Measurements from ENCODE around the gene GRAMD1B. TPM values are rescaled to one million over a fixed set of nuclear protein-coding genes. Genes with fewer than 3 reads are reported as not detected.
A peak's percentile ranks its signal among the peaks of the same experiment; 100 is the strongest.
"Not testable (repeated sequence)": the region's sequence is repeated elsewhere in the genome, so short reads cannot be mapped to it uniquely, and the experiment has no call there.

Gene GRAMD1B
- total and polyA plus RNA-seq, 2 donors (not counting 1 experiment from before 2014, with no cell fraction given): 0.58 to 11.6 TPM

GRCh38 chr11:123454060-123454651, 24.1 kb downstream of the GRAMD1B start:
- H3K4me3 Mint-ChIP-seq: no peak overlapping the region
- Histone ChIP-seq H2AFZ (ENCODE audit: insufficient read depth, low read depth, low read length, poor library complexity, severe bottlenecking) (peak overlapping the region; percentile 8), H3K79me2 (ENCODE audit: control insufficient read depth, insufficient read depth, low read length) (no peaks in the 10 kb centered on the region), H3K9ac (ENCODE audit: low read length) (no peak overlapping the region), H3K4me1 (ENCODE audit: control insufficient read depth in 2 of 2, insufficient read depth in 2 of 2, low read length in 2 of 2) (peaks cover 0 to 5% of the 10 kb centered on the region in 2 donors), H3K27me3 (replicated peaks in 1 of 4; ENCODE audit: control extremely low read depth in 1 of 4, control insufficient read depth in 3 of 4, insufficient read depth in 4 of 4, low read length in 3 of 4) (no peaks in the 10 kb centered on the region), H3K4me3 (ENCODE audit: control extremely low read depth in 1 of 5, extremely low read depth in 1 of 5, insufficient read depth in 1 of 5, low read depth in 2 of 5, low read length in 4 of 5) (no peak overlapping the region), H4K20me1 (ENCODE audit: control insufficient read depth, insufficient read depth, low read length, poor library complexity, severe bottlenecking) (no peaks in the 10 kb centered on the region), H3K36me3 (replicated peaks in 1 of 2; ENCODE audit: control extremely low read depth in 1 of 2, control insufficient read depth in 1 of 2, extremely low read depth in 1 of 2, insufficient read depth in 2 of 2, low read length in 1 of 2) (no peaks in the 10 kb centered on the region), H3K9me3 (ENCODE audit: control extremely low read depth in 1 of 3, control insufficient read depth in 2 of 3, insufficient read depth in 1 of 3, low read length in 2 of 3) (no peaks in the 10 kb centered on the region), H3K27ac (ENCODE audit: low read length in 2 of 2) (no peak overlapping the region), H3K4me2 (replicated peaks; ENCODE audit: low read depth, low read length, poor library complexity, severe bottlenecking) (no peak overlapping the region)
- intact Hi-C loops (cut with micrococcal nuclease): no loop called here
- no peaks in the 10 kb centered on the region for H3K9me3 Mint-ChIP-seq (ENCODE audit: insufficient read depth)
- H3K4me1 Mint-ChIP-seq: peaks cover 9% of the 10 kb centered on the region
- no peak for TF ChIP-seq EZH2 (IDR thresholded peaks at IDR 0.05; ENCODE audit: borderline replicate concordance, insufficient read depth, low read depth, low read length, poor library complexity, severe bottlenecking)
- ATAC-seq (ENCODE audit: low read depth) (no peak), DNase-seq (no peak)
- no peak overlapping the region for H3K27ac Mint-ChIP-seq
- H3K27me3 Mint-ChIP-seq: no peaks in the 10 kb centered on the region
- ChIA-PET POLR2A (no interaction called here), CTCF (no interaction called here)
- 11% methylated on average over 5 of the region's 7 CpGs for WGBS (ENCODE audit: insufficient coverage)

- Mint-ChIP-seq H3K4me1 (peaks cover 9% of the 10 kb centered on the region), H3K27ac (no peak overlapping the region), H3K9me3 (ENCODE audit: insufficient read depth) (no peaks in the 10 kb centered on the region), H3K27me3 (no peaks in the 10 kb centered on the region), H3K4me3 (no peak overlapping the region)
- CTCF ChIA-PET: no interaction called here
- no peak overlapping the region for H3K4me3 ChIP-seq (ENCODE audit: control extremely low read depth in 1 of 5, extremely low read depth in 1 of 5, insufficient read depth in 1 of 5, low read depth in 2 of 5, low read length in 4 of 5)
- TF ChIP-seq EZH2 (IDR thresholded peaks at IDR 0.05; ENCODE audit: borderline replicate concordance, insufficient read depth, low read depth, low read length, poor library complexity, severe bottlenecking) (no peak), CTCF (IDR thresholded peaks at IDR 0.05) (no peak)
- POLR2A ChIA-PET: no interaction called here
- no peak overlapping the region for H3K9ac ChIP-seq (ENCODE audit: low read length)
- H3K9me3 ChIP-seq (ENCODE audit: control extremely low read depth in 1 of 3, control insufficient read depth in 2 of 3, insufficient read depth in 1 of 3, low read length in 2 of 3): no peaks in the 10 kb centered on the region
- H2AFZ ChIP-seq (ENCODE audit: insufficient read depth, low read depth, low read length, poor library complexity, severe bottlenecking): peak overlapping the region; percentile 8
- no peaks in the 10 kb centered on the region for H3K79me2 ChIP-seq (ENCODE audit: control insufficient read depth, insufficient read depth, low read length)
- no peak for DNase-seq
- no peak overlapping the region for H3K4me2 ChIP-seq (replicated peaks; ENCODE audit: low read depth, low read length, poor library complexity, severe bottlenecking)
- no peaks in the 10 kb centered on the region for H3K36me3 ChIP-seq (replicated peaks in 1 of 2; ENCODE audit: control extremely low read depth in 1 of 2, control insufficient read depth in 1 of 2, extremely low read depth in 1 of 2, insufficient read depth in 2 of 2, low read length in 1 of 2)
- no peaks in the 10 kb centered on the region for H3K27me3 ChIP-seq (replicated peaks in 1 of 4; ENCODE audit: control extremely low read depth in 1 of 4, control insufficient read depth in 3 of 4, insufficient read depth in 4 of 4, low read length in 3 of 4)
- peaks cover 0 to 5% of the 10 kb centered on the region in 2 donors for H3K4me1 ChIP-seq (ENCODE audit: control insufficient read depth in 2 of 2, insufficient read depth in 2 of 2, low read length in 2 of 2)
- H3K27ac ChIP-seq (ENCODE audit: low read length in 2 of 2): no peak overlapping the region
- intact Hi-C loops (cut with micrococcal nuclease): no loop called here
- ATAC-seq (ENCODE audit: low read depth): no peak
- no peaks in the 10 kb centered on the region for H4K20me1 ChIP-seq (ENCODE audit: control insufficient read depth, insufficient read depth, low read length, poor library complexity, severe bottlenecking)
Measured at GRCh38 chr11:123454796-123455195, 24.7 kb downstream of the GRAMD1B start.

DNA sequence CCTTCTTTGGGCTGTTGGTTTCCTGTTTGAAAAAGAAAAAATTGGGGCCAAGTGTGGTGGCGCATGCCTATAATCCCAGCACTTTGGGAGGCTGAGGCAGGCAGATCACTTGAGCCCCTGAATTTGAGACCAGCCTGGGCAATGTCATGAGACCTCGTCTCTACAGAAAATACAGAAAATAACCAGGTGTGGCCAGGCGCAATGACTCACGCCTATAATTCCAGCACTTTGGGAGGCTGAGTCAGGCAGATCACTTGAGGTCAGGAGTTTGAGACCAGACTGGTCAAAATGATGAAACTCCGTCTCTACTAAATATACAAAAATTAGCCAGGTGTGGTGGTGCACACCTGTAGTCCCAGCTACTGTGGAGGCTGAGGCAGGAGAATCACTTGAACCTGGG, 26.4 kb downstream of the GRAMD1B start:
- H3K27me3 ChIP-seq (replicated peaks in 1 of 4; ENCODE audit: control extremely low read depth in 1 of 4, control insufficient read depth in 3 of 4, insufficient read depth in 4 of 4, low read length in 3 of 4); DNase-seq; H3K4me2 ChIP-seq (replicated peaks; ENCODE audit: low read depth, low read length, poor library complexity, severe bottlenecking); H3K4me3 Mint-ChIP-seq; H3K27me3 Mint-ChIP-seq; H2AFZ ChIP-seq (ENCODE audit: insufficient read depth, low read depth, low read length, poor library complexity, severe bottlenecking); ATAC-seq (ENCODE audit: low read depth); H3K9me3 ChIP-seq (ENCODE audit: control extremely low read depth in 1 of 3, control insufficient read depth in 2 of 3, insufficient read depth in 1 of 3, low read length in 2 of 3); H4K20me1 ChIP-seq (ENCODE audit: control insufficient read depth, insufficient read depth, low read length, poor library complexity, severe bottlenecking); H3K4me3 ChIP-seq (ENCODE audit: control extremely low read depth in 1 of 5, extremely low read depth in 1 of 5, insufficient read depth in 1 of 5, low read depth in 2 of 5, low read length in 4 of 5); H3K79me2 ChIP-seq (ENCODE audit: control insufficient read depth, insufficient read depth, low read length); H3K9me3 Mint-ChIP-seq (ENCODE audit: insufficient read depth); H3K4me1 ChIP-seq (ENCODE audit: control insufficient read depth in 2 of 2, insufficient read depth in 2 of 2, low read length in 2 of 2); H3K27ac ChIP-seq (ENCODE audit: low read length in 2 of 2); H3K9ac ChIP-seq (ENCODE audit: low read length); H3K4me1 Mint-ChIP-seq; H3K27ac Mint-ChIP-seq; POLR2A ChIA-PET; H3K36me3 ChIP-seq (replicated peaks in 1 of 2; ENCODE audit: control extremely low read depth in 1 of 2, control insufficient read depth in 1 of 2, extremely low read depth in 1 of 2, insufficient read depth in 2 of 2, low read length in 1 of 2); intact Hi-C loops (cut with micrococcal nuclease); CTCF ChIA-PET: not testable (repeated sequence)
- WGBS (ENCODE audit: insufficient coverage): 100% methylated on average over 2 of the region's 5 CpGs
